GM23248 (cell line): ENCODE measurements around the gene TLE3.

Experiments
- EZH2 ChIP-seq: fragments of 200-600 bp; sonication (generic); IDR thresholded peaks from 2 replicates; pipeline ENCODE4 v1.6.1; 2018; ENCODE audit warnings: antibody characterized with exemption, mild to moderate bottlenecking; ENCODE audit not compliant: insufficient read depth, poor library complexity, severe bottlenecking
- EZH2phosphoT487 ChIP-seq: fragments of 200-600 bp; sonication (generic); IDR thresholded peaks from 2 replicates; pipeline ENCODE4 v1.6.1; 2018; ENCODE audit warnings: antibody characterized with exemption, moderate library complexity, mild to moderate bottlenecking, low read depth; ENCODE audit not compliant: insufficient read depth

- TF ChIP-seq EZH2 (no peak), EZH2phosphoT487 (no peak)
These were observed 84.8 kb downstream of the TLE3 start for GRCh38 chr15:70012895-70013294.
